ENCODE measurements around the gene GPHN. TPM values are rescaled to one million over a fixed set of nuclear protein-coding genes. Genes with fewer than 3 reads are reported as not detected.
A peak's percentile ranks its signal among the peaks of the same experiment; 100 is the strongest.

GPHN gene
- total and polyA plus RNA-seq, 8 donors, result 15.7 to 98.7 (median 35.7) TPM

- peak; percentile 44 to 87 for DNase-seq
- intact Hi-C loops (cut with DNase I; ENCODE audit: low total_unique reads), result no loop called here
- no peak for TF ChIP-seq POLR2A (IDR thresholded peaks at IDR 0.05)
- peak in 5 of 7 experiments; percentile 50 to 79 (median 66) for TF ChIP-seq CTCF (IDR thresholded peaks at IDR 0.05)
- Histone ChIP-seq H3K36me3 (no peaks in the 10 kb centered on the region), H3K9me3 (no peaks in the 10 kb centered on the region), H3K4me1 (peaks cover 0 to 23% (median 9%) of the 10 kb centered on the region in 4 donors), H3K27me3 (no peaks in the 10 kb centered on the region), H3K4me3 (peak overlapping the region in 1 of 4 donors; percentile 11), H3K27ac (no peak overlapping the region)
- 2 to 4% (median 2%) methylated on average over 4 of the region's 4 CpGs for WGBS, 5 donors
Observed at GRCh38 chr14:66495218-66496098, 12.5 kb upstream of the GPHN start.

- 21 to 50% (median 32%) methylated on average over 4 of the region's 4 CpGs for WGBS, 5 donors
- no peaks in the 10 kb centered on the region for H3K9me3 ChIP-seq
- intact Hi-C loops (cut with DNase I; ENCODE audit: low total_unique reads), result no loop called here
Observed at GRCh38 chr14:66496188-66496807, 11.6 kb upstream of the GPHN start.

GRCh38 chr14:66496911-66497310 is 11.0 kb upstream of the GPHN start:
- intact Hi-C loops (cut with DNase I; ENCODE audit: low total_unique reads), result no loop called here
- 17 to 39% (median 31%) methylated on average over 2 of the region's 2 CpGs for WGBS, 5 donors
- Histone ChIP-seq H3K36me3 (no peaks in the 10 kb centered on the region), H3K4me3 (no peak overlapping the region), H3K4me1 (peaks cover 0 to 28% (median 12%) of the 10 kb centered on the region in 4 donors), H3K9me3 (no peaks in the 10 kb centered on the region), H3K27me3 (no peaks in the 10 kb centered on the region), H3K27ac (peak overlapping the region in 3 of 5 donors; percentile 29 to 49 (median 38))
- TF ChIP-seq EP300 (IDR thresholded peaks at IDR 0.05), result no peak
- no peak for TF ChIP-seq CTCF (IDR thresholded peaks at IDR 0.05)
- TF ChIP-seq POLR2A (IDR thresholded peaks at IDR 0.05), result no peak
- no peak for TF ChIP-seq POLR2AphosphoS5 (IDR thresholded peaks at IDR 0.05)
- DNase-seq, result peak in 1 of 2 donors; percentile 23

More at GRCh38 chr14:66496188-66496807, 11.6 kb upstream of the GPHN start:
- DNase-seq, result no peak
- Histone ChIP-seq H3K4me3 (peak overlapping the region in 1 of 4 donors; percentile 11), H3K27me3 (no peaks in the 10 kb centered on the region), H3K27ac (peak overlapping the region in 3 of 5 donors; percentile 29 to 56 (median 49)), H3K36me3 (no peaks in the 10 kb centered on the region), H3K4me1 (peaks cover 0 to 25% (median 9%) of the 10 kb centered on the region in 4 donors)
- TF ChIP-seq POLR2A (IDR thresholded peaks at IDR 0.05), result no peak
- no peak for TF ChIP-seq POLR2AphosphoS5 (IDR thresholded peaks at IDR 0.05)
- no peak for TF ChIP-seq CTCF (IDR thresholded peaks at IDR 0.05)
- no peak for TF ChIP-seq EP300 (IDR thresholded peaks at IDR 0.05)

- no peaks in the 10 kb centered on the region for H3K9me3 ChIP-seq
- TF ChIP-seq POLR2AphosphoS5 (IDR thresholded peaks at IDR 0.05) (no peak), EP300 (IDR thresholded peaks at IDR 0.05) (no peak), POLR2A (IDR thresholded peaks at IDR 0.05) (no peak), CTCF (IDR thresholded peaks at IDR 0.05) (no peak)
- no peaks in the 10 kb centered on the region for H3K27me3 ChIP-seq
- intact Hi-C loops (cut with DNase I; ENCODE audit: low total_unique reads), result no loop called here
- DNase-seq, result no peak
- no peak overlapping the region for H3K4me3 ChIP-seq
- H3K27ac ChIP-seq, result no peak overlapping the region
- 56 to 86% (median 65%) methylated on average over 3 of the region's 3 CpGs for WGBS, 5 donors
- H3K4me1 ChIP-seq, result peaks cover 0 to 28% (median 12%) of the 10 kb centered on the region in 4 donors
- no peaks in the 10 kb centered on the region for H3K36me3 ChIP-seq
Observed at GRCh38 chr14:66498311-66498710, 9.6 kb upstream of the GPHN start.
